Measurements from ENCODE around the gene EFTUD2.

GRCh38 chr17:44880062-44880461 is 19.2 kb downstream of the EFTUD2 start:
- TF ChIP-seq HCFC1 (IDR thresholded peaks at IDR 0.05; ENCODE audit: low read depth, low read length): no peak
- no peak for TF ChIP-seq ZNF766 (CRISPR knock-in tag; IDR thresholded peaks at IDR 0.05; ENCODE audit: borderline replicate concordance)
- no peak for TF ChIP-seq ATF2 (CRISPR knock-in tag; IDR thresholded peaks at IDR 0.05)
- TF ChIP-seq CREM (IDR thresholded peaks at IDR 0.05): no peak
- no peak for TF ChIP-seq CREM (CRISPR knock-in tag; IDR thresholded peaks at IDR 0.05)
- TF ChIP-seq REST (IDR thresholded peaks at IDR 0.05; ENCODE audit: borderline replicate concordance in 1 of 2, low read depth in 1 of 2, low read length in 2 of 2): no peak
- no peak for TF ChIP-seq KLF16 (CRISPR knock-in tag; IDR thresholded peaks at IDR 0.05)
- TF ChIP-seq ZNF292 (CRISPR knock-in tag; IDR thresholded peaks at IDR 0.05; ENCODE audit: borderline replicate concordance, low read depth): no peak
- TF ChIP-seq TFDP1 (CRISPR knock-in tag; IDR thresholded peaks at IDR 0.05; ENCODE audit: borderline replicate concordance): no peak
- no peak for TF ChIP-seq ZNF616 (CRISPR knock-in tag; IDR thresholded peaks at IDR 0.05; ENCODE audit: low read depth)
- no peak for TF ChIP-seq SNAI1 (CRISPR knock-in tag; IDR thresholded peaks at IDR 0.05; ENCODE audit: borderline replicate concordance)
- no peak for TF ChIP-seq FOXO4 (CRISPR knock-in tag; conservative IDR thresholded peaks at IDR 0.05)
- no peak for TF ChIP-seq PPARG (CRISPR knock-in tag; conservative IDR thresholded peaks at IDR 0.05)
- no peak for TF ChIP-seq ZNF839 (CRISPR knock-in tag; IDR thresholded peaks at IDR 0.05; ENCODE audit: borderline replicate concordance)
- no peak for TF ChIP-seq RFX5 (IDR thresholded peaks at IDR 0.05; ENCODE audit: low read depth, low read length)
